Right atrium auricular region (tissue), 2 donors: ENCODE measurements around the gene PCDHA2. TPM values are rescaled to one million over a fixed set of nuclear protein-coding genes. Genes with fewer than 3 reads are reported as not detected.
A peak's percentile ranks its signal among the peaks of the same experiment; 100 is the strongest.
"Not testable (repeated sequence)": the region's sequence is repeated elsewhere in the genome, so short reads cannot be mapped to it uniquely, and the experiment has no call there.

Experiments
- DNase-seq: peaks from one replicate; pipeline ENCODE4 v3.0.0-alpha.2; 2019; ENCODE audit warnings: low spot score
- H3K27ac ChIP-seq, 2 donors: fragments of 200-600 bp; sonication (generic); 1 replicate in 1 of 2; 2 replicates in 1 of 2; pipeline ENCODE4 v1.5.1; 2016 to 2019
- H3K27me3 ChIP-seq, 2 donors: fragments of 200-600 bp; sonication (generic); one replicate each; pipeline versions ENCODE4 v1.5.1 to v1.6.0; 2017 to 2019
- H3K36me3 ChIP-seq: fragments of 200-600 bp; sonication (generic); one replicate; pipeline ENCODE4 v1.5.1; 2016
- H3K4me1 ChIP-seq, 2 donors: fragments of 200-600 bp; sonication (generic); one replicate each; pipeline versions ENCODE4 v1.5.1 to v1.6.0; 2017 to 2019
- H3K4me3 ChIP-seq, 2 donors: fragments of 200-600 bp; sonication (generic); 1 replicate in 1 of 2; 2 replicates in 1 of 2; pipeline ENCODE4 v1.5.1; 2017 to 2019; ENCODE audit warnings: mild to moderate bottlenecking in 1 of 2, moderate library complexity in 1 of 2
- H3K9me3 ChIP-seq, 2 donors: fragments of 200-600 bp; sonication (generic); one replicate each; pipeline ENCODE4 v1.5.1; 2019
- total RNA-seq, 2 donors: library from RNA; depleted of rRNA; stranded (reverse); fragments of >200 nt; gene quantifications; one replicate each; pipeline ENCODE4 v1.1.0, GENCODE V29; 2016
- TF ChIP-seq, protein P1 (sequence below), 2 donors: fragments of 200-600 bp; sonication (generic); IDR thresholded peaks; one replicate each; pipeline ENCODE4 v1.5.1; 2019; ENCODE audit warnings: antibody characterized with exemption in 2 of 2

PCDHA2 gene
- total RNA-seq, 2 donors from 2014 or later, result 0.07 to 0.20 TPM

DNA sequence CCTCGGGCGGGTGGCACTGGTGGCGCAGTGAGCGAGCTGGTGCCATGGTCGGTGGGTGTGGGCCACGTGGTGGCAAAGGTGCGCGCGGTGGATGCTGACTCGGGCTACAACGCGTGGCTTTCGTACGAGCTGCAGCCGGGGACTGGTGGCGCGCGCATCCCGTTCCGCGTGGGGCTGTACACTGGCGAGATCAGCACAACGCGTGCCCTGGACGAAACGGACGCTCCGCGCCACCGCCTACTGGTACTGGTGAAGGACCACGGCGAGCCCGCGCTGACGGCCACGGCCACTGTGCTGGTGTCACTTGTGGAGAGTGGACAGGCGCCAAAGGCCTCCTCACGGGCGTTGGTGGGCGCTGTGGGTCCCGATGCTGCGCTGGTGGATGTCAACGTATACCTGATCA lies 14.2 kb downstream of the PCDHA2 start:
- H3K27me3 ChIP-seq, result no peaks in the 10 kb centered on the region
- H3K36me3 ChIP-seq, result no peaks in the 10 kb centered on the region
- TF ChIP-seq, protein P1, sequence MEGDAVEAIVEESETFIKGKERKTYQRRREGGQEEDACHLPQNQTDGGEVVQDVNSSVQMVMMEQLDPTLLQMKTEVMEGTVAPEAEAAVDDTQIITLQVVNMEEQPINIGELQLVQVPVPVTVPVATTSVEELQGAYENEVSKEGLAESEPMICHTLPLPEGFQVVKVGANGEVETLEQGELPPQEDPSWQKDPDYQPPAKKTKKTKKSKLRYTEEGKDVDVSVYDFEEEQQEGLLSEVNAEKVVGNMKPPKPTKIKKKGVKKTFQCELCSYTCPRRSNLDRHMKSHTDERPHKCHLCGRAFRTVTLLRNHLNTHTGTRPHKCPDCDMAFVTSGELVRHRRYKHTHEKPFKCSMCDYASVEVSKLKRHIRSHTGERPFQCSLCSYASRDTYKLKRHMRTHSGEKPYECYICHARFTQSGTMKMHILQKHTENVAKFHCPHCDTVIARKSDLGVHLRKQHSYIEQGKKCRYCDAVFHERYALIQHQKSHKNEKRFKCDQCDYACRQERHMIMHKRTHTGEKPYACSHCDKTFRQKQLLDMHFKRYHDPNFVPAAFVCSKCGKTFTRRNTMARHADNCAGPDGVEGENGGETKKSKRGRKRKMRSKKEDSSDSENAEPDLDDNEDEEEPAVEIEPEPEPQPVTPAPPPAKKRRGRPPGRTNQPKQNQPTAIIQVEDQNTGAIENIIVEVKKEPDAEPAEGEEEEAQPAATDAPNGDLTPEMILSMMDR (IDR thresholded peaks at IDR 0.05), result no peak
- no peak overlapping the region for H3K27ac ChIP-seq
- no peak for DNase-seq
- H3K4me1 ChIP-seq, result no peaks in the 10 kb centered on the region
- H3K9me3 ChIP-seq, result peaks cover 0 to 27% of the 10 kb centered on the region in 2 donors
- no peak overlapping the region for H3K4me3 ChIP-seq

DNA sequence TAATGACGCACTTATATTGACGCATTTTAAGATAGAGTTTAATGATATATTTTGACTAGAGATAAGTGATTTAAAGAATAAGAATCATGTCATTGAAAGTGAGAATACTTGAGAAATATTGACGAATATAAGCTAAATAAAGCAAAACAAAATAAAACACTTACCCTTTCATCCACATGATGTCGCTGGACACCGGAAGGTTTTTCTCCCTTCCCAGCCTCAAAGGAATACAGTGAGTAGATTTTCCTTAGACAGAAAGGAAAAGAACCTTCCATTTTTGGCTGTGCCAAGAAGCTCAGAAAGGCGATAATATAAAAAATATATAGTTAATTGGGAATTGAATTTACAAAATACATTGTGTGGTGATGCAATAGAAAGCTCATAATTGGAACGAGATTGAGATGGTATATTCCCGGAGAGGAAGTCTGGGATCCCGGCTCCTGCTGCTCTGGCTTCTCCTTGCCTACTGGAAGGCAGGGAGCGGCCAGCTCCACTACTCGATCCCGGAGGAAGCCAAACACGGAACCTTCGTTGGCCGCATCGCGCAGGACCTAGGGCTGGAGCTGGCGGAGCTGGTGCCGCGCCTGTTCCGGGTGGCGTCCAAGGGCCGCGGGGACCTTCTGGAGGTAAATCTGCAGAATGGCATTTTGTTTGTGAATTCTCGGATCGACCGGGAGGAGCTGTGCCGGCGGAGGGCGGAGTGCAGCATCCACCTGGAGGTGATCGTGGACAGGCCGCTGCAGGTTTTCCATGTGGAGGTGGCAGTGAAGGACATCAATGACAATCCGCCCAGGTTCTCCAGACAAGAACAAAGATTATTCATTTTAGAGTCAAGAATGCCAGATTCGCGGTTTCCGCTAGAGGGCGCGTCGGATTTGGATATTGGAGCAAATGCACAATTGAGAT lies 27.0 kb downstream of the PCDHA2 start, which contains the start of gene PCDHA5:
Gene PCDHA5 (plus strand): TSS at position 239 of the 906 bp plus-strand sequence.
- Histone ChIP-seq H3K36me3 (no peaks in the 10 kb centered on the region), H3K9me3 (peaks cover 0 to 37% of the 10 kb centered on the region in 2 donors), H3K4me3 (peak within 1 kb of the TSS in 1 of 2 donors; percentile 17), H3K27ac (no peak within 1 kb of the TSS), H3K27me3 (no peaks in the 10 kb centered on the region), H3K4me1 (no peaks in the 10 kb centered on the region)
- no peak for DNase-seq
- TF ChIP-seq, protein P1 (IDR thresholded peaks at IDR 0.05), result peak in 1 of 2 donors; percentile 52

DNA sequence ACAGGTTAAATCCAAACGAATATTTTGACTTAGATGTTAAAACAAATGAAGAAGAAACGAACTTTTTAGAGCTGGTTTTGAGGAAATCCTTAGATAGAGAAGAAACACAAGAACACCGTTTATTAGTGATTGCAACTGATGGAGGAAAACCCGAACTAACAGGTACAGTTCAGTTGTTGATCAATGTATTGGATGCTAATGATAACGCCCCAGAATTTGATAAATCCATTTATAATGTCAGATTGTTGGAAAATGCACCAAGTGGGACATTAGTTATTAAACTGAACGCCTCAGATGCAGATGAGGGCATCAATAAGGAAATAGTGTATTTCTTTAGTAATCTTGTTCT lies 27.6 kb downstream of the PCDHA2 start:
- no peaks in the 10 kb centered on the region for H3K4me1 ChIP-seq
- no peak overlapping the region for H3K27ac ChIP-seq
- no peaks in the 10 kb centered on the region for H3K27me3 ChIP-seq
- no peak overlapping the region for H3K4me3 ChIP-seq
- H3K36me3 ChIP-seq, result no peaks in the 10 kb centered on the region
- DNase-seq, result no peak
- H3K9me3 ChIP-seq, result peaks cover 0 to 36% of the 10 kb centered on the region in 2 donors
- TF ChIP-seq, protein P1 (IDR thresholded peaks at IDR 0.05), result no peak

DNA sequence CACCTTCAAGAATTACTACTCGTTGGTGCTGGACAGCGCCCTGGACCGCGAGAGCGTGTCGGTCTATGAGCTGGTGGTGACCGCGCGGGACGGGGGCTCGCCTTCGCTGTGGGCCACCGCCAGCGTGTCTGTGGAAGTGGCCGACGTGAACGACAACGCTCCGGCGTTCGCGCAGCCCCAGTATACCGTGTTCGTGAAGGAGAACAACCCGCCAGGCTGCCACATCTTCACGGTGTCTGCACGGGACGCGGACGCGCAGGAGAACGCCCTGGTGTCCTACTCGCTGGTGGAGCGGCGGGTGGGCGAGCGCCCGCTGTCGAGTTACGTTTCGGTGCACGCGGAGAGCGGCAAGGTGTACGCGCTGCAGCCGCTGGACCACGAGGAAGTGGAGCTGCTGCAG lies 28.3 kb downstream of the PCDHA2 start:
- not testable (repeated sequence) for DNase-seq

DNA sequence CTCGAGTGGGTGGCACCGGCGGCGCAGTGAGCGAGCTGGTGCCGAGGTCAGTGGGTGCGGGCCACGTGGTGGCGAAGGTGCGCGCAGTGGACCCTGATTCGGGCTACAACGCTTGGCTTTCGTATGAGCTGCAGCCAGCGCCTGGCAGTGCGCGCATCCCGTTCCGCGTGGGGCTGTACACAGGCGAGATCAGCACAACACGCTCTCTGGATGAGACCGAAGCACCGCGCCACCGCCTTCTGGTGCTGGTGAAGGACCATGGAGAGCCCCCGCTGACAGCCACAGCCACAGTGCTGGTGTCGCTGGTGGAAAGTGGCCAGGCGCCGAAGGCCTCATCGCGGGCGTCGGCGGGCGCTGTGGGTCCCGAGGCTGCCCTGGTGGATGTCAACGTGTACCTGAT lies 28.8 kb downstream of the PCDHA2 start:
- peaks cover 0 to 47% of the 10 kb centered on the region in 2 donors for H3K9me3 ChIP-seq
- DNase-seq, result no peak
- no peaks in the 10 kb centered on the region for H3K4me1 ChIP-seq
- H3K27me3 ChIP-seq, result no peaks in the 10 kb centered on the region
- H3K4me3 ChIP-seq, result no peak overlapping the region
- H3K36me3 ChIP-seq, result no peaks in the 10 kb centered on the region
- TF ChIP-seq, protein P1 (IDR thresholded peaks at IDR 0.05), result no peak
- H3K27ac ChIP-seq, result no peak overlapping the region

More for the DNA sequence above, 28.3 kb downstream of the PCDHA2 start:
- not testable (repeated sequence) for H3K4me3 ChIP-seq, H3K36me3 ChIP-seq, H3K4me1 ChIP-seq, H3K27me3 ChIP-seq, H3K27ac ChIP-seq
- H3K9me3 ChIP-seq, result peaks cover 0 to 42% of the 10 kb centered on the region in 2 donors

DNA sequence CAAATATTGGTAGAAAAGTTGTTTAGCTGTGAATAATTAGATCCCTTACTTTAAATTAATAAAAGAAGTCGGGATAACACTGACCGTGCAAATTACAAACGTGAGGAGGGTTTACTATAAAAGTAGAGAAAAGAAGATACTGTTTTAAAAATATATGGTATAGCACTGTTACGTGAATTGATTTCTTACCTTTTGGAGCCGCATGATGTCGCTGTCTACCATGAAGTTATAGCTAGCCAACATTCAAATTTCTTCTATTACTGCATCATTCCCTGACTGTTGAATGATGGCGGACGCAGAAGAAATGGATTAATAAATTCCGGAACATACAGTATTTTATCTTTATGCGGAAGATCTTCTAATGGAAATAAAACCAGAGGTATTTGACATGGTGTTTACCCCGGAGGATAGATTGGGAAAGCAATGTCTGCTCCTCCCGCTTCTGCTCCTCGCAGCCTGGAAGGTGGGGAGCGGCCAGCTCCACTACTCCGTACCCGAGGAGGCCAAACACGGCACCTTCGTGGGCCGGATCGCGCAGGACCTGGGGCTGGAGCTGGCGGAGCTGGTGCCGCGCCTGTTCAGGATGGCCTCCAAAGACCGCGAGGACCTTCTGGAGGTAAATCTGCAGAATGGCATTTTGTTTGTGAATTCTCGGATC lies 33.2 kb downstream of the PCDHA2 start, which contains the start of gene PCDHA6:
Gene PCDHA6 (plus strand): TSS at position 257 of the 658 bp plus-strand sequence. CDS start 132 bp downstream, at position 389.
- peaks cover 0 to 55% of the 10 kb centered on the region in 2 donors for H3K9me3 ChIP-seq
- TF ChIP-seq, protein P1 (IDR thresholded peaks at IDR 0.05), result no peak
- DNase-seq, result no peak
- no peaks in the 10 kb centered on the region for H3K4me1 ChIP-seq
- H3K27me3 ChIP-seq, result peaks cover 0 to 3% of the 10 kb centered on the region in 2 donors
- H3K36me3 ChIP-seq, result no peaks in the 10 kb centered on the region
- H3K27ac ChIP-seq, result no peak within 1 kb of the TSS
- H3K4me3 ChIP-seq, result peak within 1 kb of the TSS in 1 of 2 donors; percentile 36
